Right atrium auricular region (tissue), 2 donors: ENCODE measurements around the gene SH3BGRL3. TPM values are rescaled to one million over a fixed set of nuclear protein-coding genes. Genes with fewer than 3 reads are reported as not detected.
A peak's percentile ranks its signal among the peaks of the same experiment; 100 is the strongest.
"Not testable (repeated sequence)": the region's sequence is repeated elsewhere in the genome, so short reads cannot be mapped to it uniquely, and the experiment has no call there.

Experiments
- DNase-seq: peaks from one replicate; pipeline ENCODE4 v3.0.0-alpha.2; 2019; ENCODE audit warnings: low spot score
- H3K27ac ChIP-seq, 2 donors: fragments of 200-600 bp; sonication (generic); 1 replicate in 1 of 2; 2 replicates in 1 of 2; pipeline ENCODE4 v1.5.1; 2016 to 2019
- H3K27me3 ChIP-seq, 2 donors: fragments of 200-600 bp; sonication (generic); one replicate each; pipeline versions ENCODE4 v1.5.1 to v1.6.0; 2017 to 2019
- H3K36me3 ChIP-seq: fragments of 200-600 bp; sonication (generic); one replicate; pipeline ENCODE4 v1.5.1; 2016
- H3K4me1 ChIP-seq, 2 donors: fragments of 200-600 bp; sonication (generic); one replicate each; pipeline versions ENCODE4 v1.5.1 to v1.6.0; 2017 to 2019
- H3K4me3 ChIP-seq, 2 donors: fragments of 200-600 bp; sonication (generic); 1 replicate in 1 of 2; 2 replicates in 1 of 2; pipeline ENCODE4 v1.5.1; 2017 to 2019; ENCODE audit warnings: mild to moderate bottlenecking in 1 of 2, moderate library complexity in 1 of 2
- H3K9me3 ChIP-seq, 2 donors: fragments of 200-600 bp; sonication (generic); one replicate each; pipeline ENCODE4 v1.5.1; 2019
- total RNA-seq, 2 donors: library from RNA; depleted of rRNA; stranded (reverse); fragments of >200 nt; gene quantifications; one replicate each; pipeline ENCODE4 v1.1.0, GENCODE V29; 2016
- TF ChIP-seq, protein P1 (sequence below), 2 donors: fragments of 200-600 bp; sonication (generic); IDR thresholded peaks; one replicate each; pipeline ENCODE4 v1.5.1; 2019; ENCODE audit warnings: antibody characterized with exemption in 2 of 2

Gene SH3BGRL3
- 10 to 100 TPM; 24.8 to 66.0 TPM for total RNA-seq

DNA sequence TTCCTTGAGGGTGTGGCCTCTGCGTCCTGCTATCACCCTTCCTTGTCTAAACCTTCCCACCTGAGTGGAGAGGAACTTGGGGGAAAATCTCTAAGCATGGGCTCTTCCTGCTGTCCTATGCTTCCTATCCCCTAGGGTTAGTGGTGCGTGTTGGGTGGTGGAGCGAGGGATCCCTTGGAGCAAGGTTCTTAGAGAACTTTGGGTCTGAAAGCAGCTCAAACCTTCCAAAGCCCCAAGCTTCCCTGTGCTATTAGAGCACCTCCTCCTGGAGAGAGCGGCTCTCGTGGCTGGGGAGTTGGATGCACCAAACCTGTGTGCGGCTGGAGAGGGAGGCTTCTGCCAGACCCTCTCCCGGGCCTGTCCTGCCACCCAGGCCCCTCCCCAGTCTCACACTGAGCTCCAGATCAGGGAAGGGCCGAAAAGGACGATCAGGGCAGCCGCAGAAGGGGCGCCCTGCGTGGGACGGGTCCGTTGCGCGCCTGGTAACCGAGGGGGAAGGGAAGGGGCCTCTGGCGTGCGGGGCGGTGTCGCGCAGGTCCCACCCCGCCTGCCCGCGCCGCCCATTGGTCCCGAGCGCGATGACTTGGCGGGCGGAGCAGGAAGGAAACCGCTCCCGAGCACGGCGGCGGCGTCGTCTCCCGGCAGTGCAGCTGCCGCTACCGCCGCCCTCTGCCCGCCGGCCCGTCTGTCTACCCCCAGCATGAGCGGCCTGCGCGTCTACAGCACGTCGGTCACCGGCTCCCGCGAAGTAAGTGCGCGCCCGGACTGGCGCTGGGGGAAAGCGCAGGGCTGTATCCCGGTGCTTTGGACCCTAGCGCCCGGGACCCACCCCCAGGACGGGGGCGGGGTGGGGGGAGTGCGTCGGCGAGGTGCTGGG, at the start of gene SH3BGRL3:
TSS of gene SH3BGRL3 (plus strand) at position 631 of the 877 bp plus-strand sequence. CDS start at position 701, 70 bp downstream.
- Histone ChIP-seq H3K36me3 (peaks cover 22% of the 10 kb centered on the region), H3K4me3 (peak within 1 kb of the TSS; percentile 73 to 86), H3K27ac (peak within 1 kb of the TSS; percentile 93 to 97), H3K27me3 (no peaks in the 10 kb centered on the region), H3K9me3 (no peaks in the 10 kb centered on the region), H3K4me1 (peaks cover 0 to 95% of the 10 kb centered on the region in 2 donors)
- peak; percentile 90 for DNase-seq
- TF ChIP-seq, protein P1, sequence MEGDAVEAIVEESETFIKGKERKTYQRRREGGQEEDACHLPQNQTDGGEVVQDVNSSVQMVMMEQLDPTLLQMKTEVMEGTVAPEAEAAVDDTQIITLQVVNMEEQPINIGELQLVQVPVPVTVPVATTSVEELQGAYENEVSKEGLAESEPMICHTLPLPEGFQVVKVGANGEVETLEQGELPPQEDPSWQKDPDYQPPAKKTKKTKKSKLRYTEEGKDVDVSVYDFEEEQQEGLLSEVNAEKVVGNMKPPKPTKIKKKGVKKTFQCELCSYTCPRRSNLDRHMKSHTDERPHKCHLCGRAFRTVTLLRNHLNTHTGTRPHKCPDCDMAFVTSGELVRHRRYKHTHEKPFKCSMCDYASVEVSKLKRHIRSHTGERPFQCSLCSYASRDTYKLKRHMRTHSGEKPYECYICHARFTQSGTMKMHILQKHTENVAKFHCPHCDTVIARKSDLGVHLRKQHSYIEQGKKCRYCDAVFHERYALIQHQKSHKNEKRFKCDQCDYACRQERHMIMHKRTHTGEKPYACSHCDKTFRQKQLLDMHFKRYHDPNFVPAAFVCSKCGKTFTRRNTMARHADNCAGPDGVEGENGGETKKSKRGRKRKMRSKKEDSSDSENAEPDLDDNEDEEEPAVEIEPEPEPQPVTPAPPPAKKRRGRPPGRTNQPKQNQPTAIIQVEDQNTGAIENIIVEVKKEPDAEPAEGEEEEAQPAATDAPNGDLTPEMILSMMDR (IDR thresholded peaks at IDR 0.05), result peak in 1 of 2 donors; percentile 63

DNA sequence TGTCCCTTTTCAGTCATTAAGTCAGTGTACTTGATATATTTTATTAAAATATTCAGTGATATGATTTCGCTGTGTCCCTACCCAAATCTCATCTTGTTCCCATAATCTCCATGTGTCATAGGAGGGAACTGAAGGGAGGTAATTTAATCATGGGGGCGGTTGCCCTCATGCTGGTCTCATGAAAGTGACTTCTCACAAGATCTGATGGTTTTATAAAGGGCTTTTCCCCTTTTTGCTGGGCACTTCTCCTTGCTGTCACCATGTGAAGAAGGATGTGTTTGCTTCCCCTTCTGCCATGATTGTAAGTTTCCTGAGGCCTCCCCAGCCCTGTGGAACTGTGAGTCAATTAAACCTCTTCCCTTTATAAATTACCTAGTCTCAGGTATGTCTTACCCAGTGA, 49.2 kb upstream of the SH3BGRL3 start:
- not testable (repeated sequence) for H3K36me3 ChIP-seq, H3K9me3 ChIP-seq, H3K27me3 ChIP-seq, H3K27ac ChIP-seq, H3K4me3 ChIP-seq, DNase-seq
- peaks cover 0 to 15% of the 10 kb centered on the region in 2 donors for H3K4me1 ChIP-seq

DNA sequence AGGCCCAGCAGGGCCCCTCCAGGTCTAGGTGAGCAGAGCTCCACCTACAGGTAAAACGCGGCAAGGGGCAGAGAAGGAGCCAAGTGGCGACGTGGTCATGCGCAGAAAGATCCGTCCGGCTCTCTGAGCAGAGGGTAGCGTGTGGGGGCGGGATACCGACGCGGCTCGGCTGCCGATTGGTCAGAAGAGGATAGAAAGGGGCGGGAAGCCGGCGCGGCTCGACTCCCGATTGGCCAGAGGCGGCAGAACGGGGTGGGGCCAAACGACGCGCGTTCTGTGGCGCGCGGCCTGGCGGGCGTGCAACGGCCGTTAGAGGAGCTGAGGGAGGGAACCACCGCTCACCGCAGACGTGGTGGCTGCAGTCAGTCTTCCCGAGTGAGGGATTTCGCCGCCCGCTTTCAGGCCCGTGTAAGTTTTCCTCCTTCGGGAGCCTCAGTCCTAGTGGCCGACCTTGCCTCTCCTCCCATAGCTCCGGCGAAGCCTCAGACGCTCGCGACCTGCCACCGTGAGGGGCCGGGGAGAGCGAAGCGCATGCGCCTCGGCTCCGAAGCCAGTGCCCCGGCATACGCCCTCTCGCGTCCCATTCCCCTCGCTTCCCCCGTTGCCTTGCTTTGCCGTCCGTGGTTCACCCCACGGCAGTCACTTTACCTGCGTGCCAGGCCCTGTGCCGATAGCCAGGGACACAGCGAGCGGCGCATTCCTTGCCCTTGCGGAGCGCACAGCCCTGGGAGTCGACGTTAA, 45.8 kb upstream of the SH3BGRL3 start, which contains the start of gene CEP85:
TSS of gene CEP85 (plus strand) at position 298 of the 741 bp plus-strand sequence. CDS start 5,584 bp downstream, outside the sequence.
- H3K4me1 ChIP-seq, result peaks cover 0 to 21% of the 10 kb centered on the region in 2 donors
- H3K36me3 ChIP-seq, result no peaks in the 10 kb centered on the region
- H3K27ac ChIP-seq, result peak within 1 kb of the TSS; percentile 94 to 95
- no peaks in the 10 kb centered on the region for H3K9me3 ChIP-seq
- TF ChIP-seq, protein P1 (IDR thresholded peaks at IDR 0.05), result peak; percentile 74 to 79
- peak; percentile 99 for DNase-seq
- no peaks in the 10 kb centered on the region for H3K27me3 ChIP-seq
- peak within 1 kb of the TSS; percentile 63 to 76 for H3K4me3 ChIP-seq

DNA sequence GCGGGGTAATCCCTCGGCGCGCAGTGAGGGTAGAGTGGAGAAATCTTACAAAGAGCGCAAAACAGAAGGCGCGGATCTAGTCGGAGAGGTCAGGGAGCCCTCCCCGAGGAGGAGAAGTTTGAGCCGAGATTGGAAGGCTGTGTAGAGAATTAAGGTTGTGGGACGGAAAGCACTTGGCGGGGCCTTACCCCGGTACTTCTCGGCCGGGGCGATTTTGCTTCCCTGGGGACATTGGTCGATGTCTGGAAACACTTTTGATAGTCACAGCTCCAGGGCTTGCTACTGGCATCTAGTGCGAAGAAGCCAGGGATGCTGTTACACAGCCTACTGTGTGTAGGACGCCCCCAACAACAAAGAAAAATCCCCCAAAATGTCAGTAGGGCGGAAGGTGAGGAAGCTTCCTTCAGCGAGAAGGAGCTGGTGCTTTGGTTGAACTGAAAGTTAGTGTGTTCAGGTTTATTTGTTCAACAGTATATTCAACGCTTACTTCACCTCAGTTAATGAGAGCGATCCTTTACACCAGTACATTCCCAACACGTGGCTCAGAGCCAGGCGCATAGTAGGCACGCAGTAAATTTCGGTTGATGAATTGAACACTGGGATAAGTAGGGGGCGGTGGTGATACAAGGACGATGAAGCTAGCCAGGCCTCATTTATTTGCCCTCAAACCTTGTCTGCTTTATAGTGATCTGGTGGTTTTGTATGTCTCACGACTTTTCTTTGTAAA, 45.1 kb upstream of the SH3BGRL3 start:
- Histone ChIP-seq H3K9me3 (no peaks in the 10 kb centered on the region), H3K27ac (peak overlapping the region; percentile 94 to 95), H3K4me3 (peak overlapping the region; percentile 63 to 76), H3K36me3 (no peaks in the 10 kb centered on the region), H3K4me1 (peaks cover 0 to 21% of the 10 kb centered on the region in 2 donors), H3K27me3 (no peaks in the 10 kb centered on the region)
- no peak for DNase-seq
- TF ChIP-seq, protein P1 (IDR thresholded peaks at IDR 0.05), result no peak

DNA sequence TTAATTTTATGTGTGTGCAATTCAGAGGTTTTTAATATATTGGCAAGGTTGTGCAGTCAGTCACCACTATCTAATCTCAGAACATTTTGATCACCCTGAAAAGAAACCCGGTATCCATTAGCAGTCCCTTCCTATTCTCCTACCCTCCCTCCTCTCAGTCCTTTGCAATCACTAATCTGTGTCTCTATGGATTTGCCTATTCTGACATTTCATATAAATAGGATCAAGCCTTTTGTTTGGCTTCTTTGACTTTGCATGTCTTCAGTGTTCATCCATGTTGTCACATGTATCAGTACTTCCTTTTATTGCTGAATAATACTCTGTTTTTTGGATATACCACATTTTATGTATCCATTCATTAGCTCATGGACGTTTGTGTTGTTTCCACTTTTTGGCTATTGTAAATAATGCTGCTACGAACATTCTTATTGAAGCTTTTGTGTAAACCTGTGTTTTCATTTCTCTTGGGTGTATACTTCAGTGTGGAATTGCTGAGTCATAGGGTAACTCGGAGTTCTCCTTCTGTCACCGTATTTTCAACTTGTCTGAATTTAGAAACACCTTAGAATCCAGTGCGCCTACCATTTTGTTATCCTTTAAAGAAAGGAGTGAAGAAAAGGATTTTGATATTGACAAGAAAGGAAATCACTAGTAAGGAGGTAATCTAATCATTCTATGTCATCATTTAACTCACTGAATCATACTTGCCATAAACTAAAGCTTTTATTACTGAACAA, 42.5 kb upstream of the SH3BGRL3 start:
- DNase-seq, result no peak
- Histone ChIP-seq H3K9me3 (no peaks in the 10 kb centered on the region), H3K4me3 (no peak overlapping the region), H3K36me3 (peaks cover 3% of the 10 kb centered on the region), H3K4me1 (peaks cover 0 to 21% of the 10 kb centered on the region in 2 donors), H3K27ac (peak overlapping the region; percentile 17 to 20), H3K27me3 (no peaks in the 10 kb centered on the region)
- TF ChIP-seq, protein P1 (IDR thresholded peaks at IDR 0.05), result no peak
